MM.1S (cell line): Measurements from ENCODE around the gene SLC48A1.

Experiments
- DNase-seq: peaks from one replicate; pipeline ENCODE4 v3.0.0-alpha.2; 2015
- H2AFZ ChIP-seq: fragments of 300-600 bp; sonication (generic); 2 replicates; pipeline ENCODE4 v1.6.0; 2016; ENCODE audit warnings: antibody characterized with exemption, low read length
- H3F3A ChIP-seq: fragments of 300-600 bp; sonication (generic); 2 replicates; pipeline ENCODE4 v1.6.1; 2016; ENCODE audit warnings: mild to moderate bottlenecking, antibody characterized with exemption, low read length, moderate library complexity, mixed read lengths; ENCODE audit not compliant: insufficient read depth
- H3K27ac ChIP-seq: fragments of 300-600 bp; sonication (generic); 2 replicates; pipeline ENCODE4 v1.5.1; 2016; ENCODE audit warnings: mild to moderate bottlenecking, low read length
- H3K27me3 ChIP-seq: fragments of 300-600 bp; sonication (generic); replicated peaks from 2 replicates; pipeline ENCODE4 v1.6.0; 2016; ENCODE audit warnings: low read length; ENCODE audit not compliant: insufficient read depth
- H3K36me3 ChIP-seq: fragments of 300-600 bp; sonication (generic); replicated peaks from 2 replicates; pipeline ENCODE4 v1.6.1; 2016; ENCODE audit warnings: mild to moderate bottlenecking, low read length, mixed read lengths; ENCODE audit not compliant: insufficient read depth
- H3K4me1 ChIP-seq: fragments of 300-600 bp; sonication (generic); 2 replicates; pipeline ENCODE4 v1.6.1; 2016; ENCODE audit warnings: low read length, mixed read lengths
- H3K4me2 ChIP-seq: fragments of 300-600 bp; sonication (generic); 2 replicates; pipeline ENCODE4 v1.6.0; 2016; ENCODE audit warnings: low read depth, low read length
- H3K4me3 ChIP-seq: fragments of 300-600 bp; sonication (generic); 2 replicates; pipeline ENCODE4 v1.5.1; 2016; ENCODE audit warnings: low read length, mixed read lengths
- H3K79me2 ChIP-seq: fragments of 300-600 bp; sonication (generic); 2 replicates; pipeline ENCODE4 v1.6.1; 2016; ENCODE audit warnings: mixed run types, low read length, mixed read lengths
- H3K9ac ChIP-seq: fragments of 300-600 bp; sonication (generic); 2 replicates; pipeline ENCODE4 v1.6.1; 2016; ENCODE audit warnings: low read length, mixed read lengths
- H3K9me2 ChIP-seq: fragments of 300-600 bp; sonication (generic); replicated peaks from 2 replicates; pipeline ENCODE4 v1.6.1; 2016; ENCODE audit warnings: mild to moderate bottlenecking, low read length, mixed read lengths; ENCODE audit not compliant: insufficient read depth
- H3K9me3 ChIP-seq: fragments of 300-600 bp; sonication (generic); replicated peaks from 2 replicates; pipeline ENCODE4 v1.6.1; 2016; ENCODE audit warnings: mild to moderate bottlenecking, low read length, mixed read lengths; ENCODE audit not compliant: insufficient read depth
- H4K20me1 ChIP-seq: fragments of 300-600 bp; sonication (generic); 2 replicates; pipeline ENCODE4 v1.6.1; 2016; ENCODE audit warnings: mild to moderate bottlenecking, low read length, moderate library complexity, mixed read lengths; ENCODE audit not compliant: insufficient read depth
- CTCF ChIP-seq: fragments of 300-600 bp; sonication (generic); IDR thresholded peaks from 2 replicates; pipeline ENCODE4 v1.5.1; 2016; ENCODE audit warnings: antibody characterized with exemption, low read length, mixed read lengths
- EZH2 ChIP-seq: fragments of 300-600 bp; sonication (generic); optimal IDR thresholded peaks from 2 replicates; pipeline ENCODE3; 2017; ENCODE audit warnings: low read depth, mild to moderate bottlenecking, antibody characterized with exemption, low read length, mixed read lengths
- EZH2phosphoT487 ChIP-seq: fragments of 300-600 bp; sonication (generic); IDR thresholded peaks from 2 replicates; pipeline ENCODE4 v1.6.1; 2018; ENCODE audit warnings: antibody characterized with exemption, low read length

The SLC48A1 gene

GRCh38 chr12:47791874-47792273 lies 18.8 kb downstream of the SLC48A1 start:
- Histone ChIP-seq H4K20me1 (no peaks in the 10 kb centered on the region), H3K4me3 (no peak overlapping the region), H3K79me2 (peaks cover 14% of the 10 kb centered on the region; the same call in 1 of the 2 replicates), H3K9me2 (no peaks in the 10 kb centered on the region), H3K4me1 (no peaks in the 10 kb centered on the region), H3K27me3 (no peaks in the 10 kb centered on the region), H3F3A (no peaks in the 10 kb centered on the region), H3K4me2 (no peak overlapping the region), H3K9ac (no peak overlapping the region), H3K36me3 (no peaks in the 10 kb centered on the region), H2AFZ (no peak overlapping the region), H3K9me3 (no peaks in the 10 kb centered on the region), H3K27ac (no peak overlapping the region)
- no peak for DNase-seq
- no peak for TF ChIP-seq CTCF
- TF ChIP-seq EZH2 = no peak
- TF ChIP-seq EZH2phosphoT487 = no peak

- H3K9ac ChIP-seq = no peak overlapping the region
- TF ChIP-seq EZH2phosphoT487 (no peak), EZH2 (no peak), CTCF (no peak)
- no peaks in the 10 kb centered on the region for H3K9me3 ChIP-seq
- H2AFZ ChIP-seq = no peak overlapping the region
- no peaks in the 10 kb centered on the region for H3K9me2 ChIP-seq
- no peaks in the 10 kb centered on the region for H3K36me3 ChIP-seq
- H3K4me3 ChIP-seq = no peak overlapping the region
- H3K27ac ChIP-seq = no peak overlapping the region
- no peak for DNase-seq
- H3K4me2 ChIP-seq = no peak overlapping the region
- H3K27me3 ChIP-seq = no peaks in the 10 kb centered on the region
- no peaks in the 10 kb centered on the region for H4K20me1 ChIP-seq
- no peaks in the 10 kb centered on the region for H3K4me1 ChIP-seq
- peaks cover 14% of the 10 kb centered on the region; the same call in 1 of the 2 replicates for H3K79me2 ChIP-seq
- no peaks in the 10 kb centered on the region for H3F3A ChIP-seq
Observed at GRCh38 chr12:47793015-47793681, 20.1 kb downstream of the SLC48A1 start.

- TF ChIP-seq CTCF (no peak), EZH2 (no peak), EZH2phosphoT487 (no peak)
Observed at GRCh38 chr12:47794679-47795078, 21.6 kb downstream of the SLC48A1 start.

More at GRCh38 chr12:47794679-47795078, 21.6 kb downstream of the SLC48A1 start:
- Histone ChIP-seq H3K9me3 (no peaks in the 10 kb centered on the region), H2AFZ (no peak overlapping the region), H3K4me2 (no peak overlapping the region), H3K9ac (no peak overlapping the region), H3K4me1 (no peaks in the 10 kb centered on the region), H3F3A (no peaks in the 10 kb centered on the region), H3K4me3 (no peak overlapping the region), H3K27me3 (no peaks in the 10 kb centered on the region), H3K9me2 (no peaks in the 10 kb centered on the region), H3K79me2 (peaks cover 29% of the 10 kb centered on the region), H3K27ac (no peak overlapping the region), H3K36me3 (no peaks in the 10 kb centered on the region), H4K20me1 (no peaks in the 10 kb centered on the region)
- DNase-seq = no peak
